HCT116 (cell line): Measurements from ENCODE around the gene HYAL1. TPM values are rescaled to one million over a fixed set of nuclear protein-coding genes. Genes with fewer than 3 reads are reported as not detected.

Experiments used
- ATAC-seq: fragments of 200-7000 bp; cut with Tn5 transposase; 2 replicates; pipeline ENCODE4 v1.9.1; 2020; ENCODE audit warnings: mild to moderate bottlenecking, moderate library complexity
- BruUV-seq: library from RNA; stranded (reverse); fragments of 400-500 nt; replicated peaks from 2 replicates; lab custom pipeline; 2021; lab: Mats Ljungman, UMichigan
- CTCF ChIA-PET: fragments of 300-600 bp; sonication (Branson Sonifier 250); formaldehyde crosslinking; loops from one replicate; lab custom pipeline; 2021; ENCODE audit warnings: antibody characterized with exemption; lab: Charles Lee
- POLR2A ChIA-PET: fragments of 300-600, 350-600 bp; sonication (Branson Sonifier 250); formaldehyde crosslinking; loops from one replicate; lab custom pipeline; 2021; ENCODE audit warnings: antibody characterized with exemption; lab: Charles Lee
- RAD21 ChIA-PET, 2 experiments: fragments of 300-600 bp; sonication (Branson Sonifier 250); formaldehyde crosslinking; loops; one replicate each; lab custom pipeline; 2023; ENCODE audit warnings: low total read pairs in 2 of 2; ENCODE audit not compliant: uncharacterized antibody in 2 of 2, unreplicated experiment in 2 of 2, low non-redundant PET in 1 of 2; lab: Charles Lee
- DNase-seq: peaks from one replicate; pipeline ENCODE4 v3.0.0-alpha.2; 2010; ENCODE audit warnings: low read depth, low spot score
- H2AFZ ChIP-seq: fragments of 200-600 bp; shearing (Covaris generic), sonication (generic); 2 replicates; pipeline ENCODE4 v1.6.1; 2017; ENCODE audit warnings: low read depth, mixed run types, mixed read lengths, antibody characterized with exemption, low read length; ENCODE audit not compliant: poor library complexity, severe bottlenecking
- H3K27ac ChIP-seq: 2 replicates; pipeline ENCODE4 v1.5.1; 2012; ENCODE audit warnings: low read depth, low read length
- H3K27me3 ChIP-seq: fragments of 200-600 bp; sonication (generic); 2 replicates; pipeline ENCODE4 v1.6.1; 2016; ENCODE audit warnings: mixed run types, low read length, mixed read lengths; ENCODE audit not compliant: insufficient read depth
- H3K36me3 ChIP-seq, 2 experiments: fragments of 200-500 bp in 1 of 2; fragments of 200-600 bp in 1 of 2; sonication (Bioruptor generic) in 1 of 2; sonication (generic) in 1 of 2; 2 replicates each; pipeline versions ENCODE4 v1.5.1 to v1.6.1; 2014 to 2016; ENCODE audit warnings: low read length in 2 of 2, inconsistent platforms in 1 of 2, mixed read lengths in 1 of 2, mixed run types in 1 of 2; ENCODE audit not compliant: insufficient read depth in 2 of 2, control insufficient read depth in 1 of 2
- H3K4me1 ChIP-seq, 2 experiments: fragments of 200-600 bp in 1 of 2; sonication (generic) in 1 of 2; 2 replicates each; pipeline versions ENCODE4 v1.5.1 to v1.6.1; 2012 to 2017; ENCODE audit warnings: low read length in 2 of 2, inconsistent platforms in 1 of 2, mild to moderate bottlenecking in 1 of 2, mixed read lengths in 1 of 2, mixed run types in 1 of 2, moderate library complexity in 1 of 2; ENCODE audit not compliant: insufficient read depth in 2 of 2, control insufficient read depth in 1 of 2
- H3K4me2 ChIP-seq: fragments of 200-600 bp; sonication (generic); 2 replicates; pipeline ENCODE4 v1.6.1; 2017; ENCODE audit warnings: mixed run types, low read length, mixed read lengths
- H3K4me3 ChIP-seq, 2 experiments: fragments of 200-600 bp in 1 of 2; sonication (generic) in 1 of 2; replicated peaks in 1 of 2; 2 replicates each; pipeline ENCODE4 v1.5.1; 2011 to 2016; ENCODE audit warnings: low read length in 2 of 2, control low read depth in 1 of 2, low read depth in 1 of 2, mild to moderate bottlenecking in 1 of 2, mixed read lengths in 1 of 2, mixed run types in 1 of 2
- H3K79me2 ChIP-seq: fragments of 200-600 bp; sonication (generic); 2 replicates; pipeline ENCODE4 v1.6.1; 2017; ENCODE audit warnings: mild to moderate bottlenecking, mixed run types, low read length, moderate library complexity, mixed read lengths; ENCODE audit not compliant: insufficient read depth
- H3K9ac ChIP-seq: fragments of 200-600 bp; sonication (generic); 2 replicates; pipeline ENCODE4 v1.6.1; 2016; ENCODE audit warnings: low read length, mixed read lengths
- H3K9me2 ChIP-seq: fragments of 200-600 bp; sonication (generic), shearing (Covaris generic); 2 replicates; pipeline ENCODE4 v1.6.1; 2017; ENCODE audit warnings: mixed run types, mild to moderate bottlenecking, moderate library complexity; ENCODE audit not compliant: insufficient read depth
- H3K9me3 ChIP-seq, 2 experiments: fragments of 200-500 bp in 1 of 2; fragments of 200-600 bp in 1 of 2; sonication (Bioruptor generic) in 1 of 2; sonication (generic) in 1 of 2; 2 replicates each; pipeline ENCODE4 v1.6.1; 2014 to 2017; ENCODE audit warnings: low read length in 2 of 2, mixed read lengths in 2 of 2, inconsistent platforms in 1 of 2, low read depth in 1 of 2, mild to moderate bottlenecking in 1 of 2, mixed run types in 1 of 2, moderate library complexity in 1 of 2; ENCODE audit not compliant: control insufficient read depth in 1 of 2, insufficient read depth in 1 of 2
- H4K20me1 ChIP-seq: fragments of 200-600 bp; sonication (generic), shearing (Covaris generic); 2 replicates; pipeline ENCODE4 v1.6.1; 2017; ENCODE audit warnings: mixed run types, mild to moderate bottlenecking, moderate library complexity; ENCODE audit not compliant: insufficient read depth
- ATF3 ChIP-seq: IDR thresholded peaks from 2 replicates; pipeline ENCODE4 v1.6.1; 2012
- CBX3 ChIP-seq: IDR thresholded peaks from 2 replicates; pipeline ENCODE4 v1.6.1; 2012; ENCODE audit warnings: low read depth
- EGR1 ChIP-seq: IDR thresholded peaks from 2 replicates; pipeline ENCODE4 v1.6.1; 2012; ENCODE audit warnings: low read depth
- ELF1 ChIP-seq: IDR thresholded peaks from 2 replicates; pipeline ENCODE4 v1.6.1; 2012; ENCODE audit warnings: low read depth, borderline replicate concordance
- EZH2 ChIP-seq: fragments of 200-600 bp; sonication (generic); IDR thresholded peaks from 2 replicates; pipeline ENCODE4 v1.6.1; 2017; ENCODE audit warnings: antibody characterized with exemption, mixed run types
- EZH2phosphoT487 ChIP-seq: fragments of 200-600 bp; IDR thresholded peaks from 2 replicates; pipeline ENCODE4 v1.6.1; 2018; ENCODE audit warnings: antibody characterized with exemption, borderline replicate concordance
- MAX ChIP-seq: IDR thresholded peaks from 2 replicates; pipeline ENCODE4 v1.6.1; 2012
- POLR2A ChIP-seq: IDR thresholded peaks from 2 replicates; pipeline ENCODE4 v1.7.0; 2011; ENCODE audit warnings: borderline replicate concordance; ENCODE audit not compliant: insufficient read depth, insufficient read length; ENCODE audit errors: extremely low read depth
- POLR2AphosphoS5 ChIP-seq: IDR thresholded peaks from 2 replicates; pipeline ENCODE4 v1.6.1; 2011; ENCODE audit warnings: mild to moderate bottlenecking, low read depth, low read length, moderate library complexity
- RAD21 ChIP-seq: IDR thresholded peaks from 2 replicates; pipeline ENCODE4 v1.6.1; 2012; ENCODE audit warnings: low read depth, mild to moderate bottlenecking
- SP1 ChIP-seq: IDR thresholded peaks from 2 replicates; pipeline ENCODE4 v1.6.1; 2012; ENCODE audit warnings: low read depth
- TCF7L2 ChIP-seq: IDR thresholded peaks from 2 replicates; pipeline ENCODE4 v1.7.0; 2011; ENCODE audit warnings: borderline replicate concordance, inconsistent platforms; ENCODE audit not compliant: insufficient read depth, insufficient read length; ENCODE audit errors: extremely low read depth
- YY1 ChIP-seq: IDR thresholded peaks from 2 replicates; pipeline ENCODE4 v1.6.1; 2011; ENCODE audit warnings: low read length, low read depth, moderate library complexity, mild to moderate bottlenecking; ENCODE audit not compliant: insufficient replicate concordance; ENCODE audit errors: extremely low read depth
- ZFX ChIP-seq: fragments of 450-650 bp; IDR thresholded peaks from 2 replicates; pipeline ENCODE4 v1.6.1; 2017
- ZNF274 ChIP-seq: fragments of 200-500 bp; sonication (Bioruptor generic); IDR thresholded peaks from 2 replicates; pipeline ENCODE4 v1.6.1; 2014; ENCODE audit warnings: mild to moderate bottlenecking, low read depth, low read length, inconsistent platforms
- intact Hi-C: fragments of 100-400 bp; cut with micrococcal nuclease; formaldehyde crosslinking; loops from 2 replicates; pipeline ENCODE4 v1.10.0; 2022
- total RNA-seq: library from RNA; stranded (reverse); gene quantifications from one replicate; pipeline ENCODE4 v1.2.1, GENCODE V29; 2021; ENCODE audit not compliant: unreplicated experiment
- TF ChIP-seq, protein P1 (sequence below): IDR thresholded peaks from 2 replicates; pipeline ENCODE4 v1.6.1; 2012; ENCODE audit warnings: low read depth
- TF ChIP-seq, protein P2 (sequence below), 3 experiments: fragments of 200-600 bp in 1 of 3; sonication (generic) in 1 of 3; IDR thresholded peaks in 2 of 3; conservative IDR thresholded peaks in 1 of 3; 2 replicates each; pipeline ENCODE4 v1.5.1; 2012 to 2017; ENCODE audit warnings: low read depth in 2 of 3, low read length in 2 of 3, antibody characterized with exemption in 1 of 3, borderline replicate concordance in 1 of 3, control low read depth in 1 of 3, mild to moderate bottlenecking in 1 of 3, mixed read lengths in 1 of 3, mixed run types in 1 of 3, moderate library complexity in 1 of 3; ENCODE audit not compliant: insufficient read depth in 1 of 3

The HYAL1 gene
- total RNA-seq, 1 experiment from 2014 or later = 6.1 TPM

- POLR2A ChIA-PET = interaction anchor here (0.6 to 2.0 kb wide), 11 partner anchors 8 to 105 kb away, joined by 3 to 12 read pairs (median 5); partner anchors contain the start of genes GNAI2, IFRD2, RASSF1 and TUSC2
- H3K27ac ChIP-seq = peak overlapping the region; percentile 73
- peak overlapping the region; percentile 72 for H3K9ac ChIP-seq
- H3K79me2 ChIP-seq = peaks cover 3% of the 10 kb centered on the region; the same call in 1 of the 2 replicates
- intact Hi-C loops = no loop called here
- peaks cover 21 to 53% of the 10 kb centered on the region in 2 experiments for H3K4me1 ChIP-seq
- CTCF ChIA-PET = interaction anchor here (0.9 to 1.4 kb wide), 8 partner anchors 17 to 72 kb away, joined by 3 to 9 read pairs (median 5); partner anchors contain the start of gene TUSC2
- no peak for DNase-seq
- no peaks in the 10 kb centered on the region for H3K27me3 ChIP-seq
- RAD21 ChIA-PET = interaction anchor here (0.8 to 1.3 kb wide), 7 partner anchors 17 to 1179 kb away, joined by 3 to 5 read pairs (median 4); no protein-coding TSS in a partner anchor
- no peaks in the 10 kb centered on the region for H4K20me1 ChIP-seq
- H3K4me3 ChIP-seq = peak overlapping the region; percentile 48 to 92
- H3K9me2 ChIP-seq = no peaks in the 10 kb centered on the region
- no peaks in the 10 kb centered on the region for H3K9me3 ChIP-seq
- TSS peak; percentile 92 for BruUV-seq
- ATAC-seq = no peak
- no peaks in the 10 kb centered on the region for H3K36me3 ChIP-seq
- no peak overlapping the region for H2AFZ ChIP-seq
- H3K4me2 ChIP-seq = peak overlapping the region; percentile 97
- TF ChIP-seq YY1 (no peak), CBX3 (no peak), POLR2AphosphoS5 (no peak), ZFX (no peak), POLR2A (no peak), EZH2 (no peak), RAD21 (no peak), MAX (no peak), TCF7L2 (no peak), ZNF274 (no peak), ELF1 (no peak), EGR1 (no peak), SP1 (no peak), EZH2phosphoT487 (no peak), ATF3 (no peak)
- TF ChIP-seq, protein P1, sequence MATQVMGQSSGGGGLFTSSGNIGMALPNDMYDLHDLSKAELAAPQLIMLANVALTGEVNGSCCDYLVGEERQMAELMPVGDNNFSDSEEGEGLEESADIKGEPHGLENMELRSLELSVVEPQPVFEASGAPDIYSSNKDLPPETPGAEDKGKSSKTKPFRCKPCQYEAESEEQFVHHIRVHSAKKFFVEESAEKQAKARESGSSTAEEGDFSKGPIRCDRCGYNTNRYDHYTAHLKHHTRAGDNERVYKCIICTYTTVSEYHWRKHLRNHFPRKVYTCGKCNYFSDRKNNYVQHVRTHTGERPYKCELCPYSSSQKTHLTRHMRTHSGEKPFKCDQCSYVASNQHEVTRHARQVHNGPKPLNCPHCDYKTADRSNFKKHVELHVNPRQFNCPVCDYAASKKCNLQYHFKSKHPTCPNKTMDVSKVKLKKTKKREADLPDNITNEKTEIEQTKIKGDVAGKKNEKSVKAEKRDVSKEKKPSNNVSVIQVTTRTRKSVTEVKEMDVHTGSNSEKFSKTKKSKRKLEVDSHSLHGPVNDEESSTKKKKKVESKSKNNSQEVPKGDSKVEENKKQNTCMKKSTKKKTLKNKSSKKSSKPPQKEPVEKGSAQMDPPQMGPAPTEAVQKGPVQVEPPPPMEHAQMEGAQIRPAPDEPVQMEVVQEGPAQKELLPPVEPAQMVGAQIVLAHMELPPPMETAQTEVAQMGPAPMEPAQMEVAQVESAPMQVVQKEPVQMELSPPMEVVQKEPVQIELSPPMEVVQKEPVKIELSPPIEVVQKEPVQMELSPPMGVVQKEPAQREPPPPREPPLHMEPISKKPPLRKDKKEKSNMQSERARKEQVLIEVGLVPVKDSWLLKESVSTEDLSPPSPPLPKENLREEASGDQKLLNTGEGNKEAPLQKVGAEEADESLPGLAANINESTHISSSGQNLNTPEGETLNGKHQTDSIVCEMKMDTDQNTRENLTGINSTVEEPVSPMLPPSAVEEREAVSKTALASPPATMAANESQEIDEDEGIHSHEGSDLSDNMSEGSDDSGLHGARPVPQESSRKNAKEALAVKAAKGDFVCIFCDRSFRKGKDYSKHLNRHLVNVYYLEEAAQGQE = no peak
- TF ChIP-seq, protein P2, sequence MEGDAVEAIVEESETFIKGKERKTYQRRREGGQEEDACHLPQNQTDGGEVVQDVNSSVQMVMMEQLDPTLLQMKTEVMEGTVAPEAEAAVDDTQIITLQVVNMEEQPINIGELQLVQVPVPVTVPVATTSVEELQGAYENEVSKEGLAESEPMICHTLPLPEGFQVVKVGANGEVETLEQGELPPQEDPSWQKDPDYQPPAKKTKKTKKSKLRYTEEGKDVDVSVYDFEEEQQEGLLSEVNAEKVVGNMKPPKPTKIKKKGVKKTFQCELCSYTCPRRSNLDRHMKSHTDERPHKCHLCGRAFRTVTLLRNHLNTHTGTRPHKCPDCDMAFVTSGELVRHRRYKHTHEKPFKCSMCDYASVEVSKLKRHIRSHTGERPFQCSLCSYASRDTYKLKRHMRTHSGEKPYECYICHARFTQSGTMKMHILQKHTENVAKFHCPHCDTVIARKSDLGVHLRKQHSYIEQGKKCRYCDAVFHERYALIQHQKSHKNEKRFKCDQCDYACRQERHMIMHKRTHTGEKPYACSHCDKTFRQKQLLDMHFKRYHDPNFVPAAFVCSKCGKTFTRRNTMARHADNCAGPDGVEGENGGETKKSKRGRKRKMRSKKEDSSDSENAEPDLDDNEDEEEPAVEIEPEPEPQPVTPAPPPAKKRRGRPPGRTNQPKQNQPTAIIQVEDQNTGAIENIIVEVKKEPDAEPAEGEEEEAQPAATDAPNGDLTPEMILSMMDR (IDR thresholded peaks at IDR 0.05 in 2 of 3, conservative IDR thresholded peaks at IDR 0.05 in 1 of 3; ENCODE audit: borderline replicate concordance in 1 of 3, insufficient read depth in 1 of 3, low read depth in 2 of 3, low read length in 2 of 3) = no peak
Measured at GRCh38 chr3:50299929-50300680, 3.3 kb downstream of the HYAL1 start.
